HUES6 (cell line): ENCODE measurements around the gene PA2G4.
"Not testable (repeated sequence)": the region's sequence is repeated elsewhere in the genome, so short reads cannot be mapped to it uniquely, and the experiment has no call there.

Source experiments
- H3K27ac ChIP-seq: 2 replicates; pipeline ENCODE4 v1.7.0; 2013; ENCODE audit warnings: low read depth, mild to moderate bottlenecking, low read length, inconsistent platforms
- H3K27me3 ChIP-seq: 2 replicates; pipeline ENCODE4 v1.6.1; 2013; ENCODE audit warnings: low read length; ENCODE audit not compliant: control insufficient read depth, insufficient read depth
- H3K36me3 ChIP-seq: 2 replicates; pipeline ENCODE4 v1.6.1; 2013; ENCODE audit warnings: low read length; ENCODE audit not compliant: control insufficient read depth, insufficient read depth
- H3K4me1 ChIP-seq: 2 replicates; pipeline ENCODE4 v1.6.1; 2013; ENCODE audit warnings: low read length; ENCODE audit not compliant: control insufficient read depth, insufficient read depth
- H3K4me3 ChIP-seq: 2 replicates; pipeline ENCODE4 v1.5.1; 2013; ENCODE audit warnings: low read depth, low read length
- H3K9ac ChIP-seq: one replicate; pipeline ENCODE4 v1.6.1; 2013; ENCODE audit warnings: mild to moderate bottlenecking, low read length
- H3K9me3 ChIP-seq: 2 replicates; pipeline ENCODE4 v1.6.1; 2013; ENCODE audit warnings: low read depth, low read length; ENCODE audit not compliant: control insufficient read depth, insufficient read depth

PA2G4 gene

DNA sequence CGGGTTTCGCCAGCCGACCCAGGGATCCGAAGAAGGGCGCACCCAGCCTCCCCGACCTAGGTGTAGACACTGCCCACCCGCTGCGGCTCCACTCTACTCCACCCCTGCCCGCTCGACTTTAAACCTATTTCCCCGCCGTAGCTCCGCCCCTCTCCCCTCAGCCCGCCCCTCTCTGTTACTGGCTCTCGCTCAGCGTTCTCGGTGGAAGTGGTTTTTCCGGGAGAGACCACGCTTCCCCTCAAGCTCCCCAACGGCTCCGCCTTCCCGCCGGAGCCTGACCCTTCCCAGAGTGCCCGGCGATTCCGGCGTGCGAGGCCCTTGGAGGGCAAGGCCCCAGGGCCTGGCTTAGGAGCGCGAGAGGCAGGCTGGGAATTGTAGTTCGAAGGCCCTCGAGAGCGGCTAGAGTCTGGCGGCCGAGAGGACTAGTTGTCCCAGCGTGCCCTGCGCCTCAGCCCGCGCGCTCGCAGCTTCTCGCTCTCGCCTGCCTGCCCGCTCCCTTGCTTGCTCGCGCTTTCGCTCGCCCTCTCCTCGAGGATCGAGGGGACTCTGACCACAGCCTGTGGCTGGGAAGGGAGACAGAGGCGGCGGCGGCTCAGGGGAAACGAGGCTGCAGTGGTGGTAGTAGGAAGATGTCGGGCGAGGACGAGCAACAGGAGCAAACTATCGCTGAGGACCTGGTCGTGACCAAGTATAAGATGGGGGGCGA is at the start of gene PA2G4:
Gene PA2G4, plus strand, starts transcription at position 451 of the 706 bp plus-strand sequence. Its CDS starts 179 bp downstream, at position 630.
- Histone ChIP-seq H3K9me3 (no peaks in the 10 kb centered on the region), H3K27me3 (no peaks in the 10 kb centered on the region), H3K27ac (peak within 1 kb of the TSS; percentile 90), H3K9ac (peak within 1 kb of the TSS; percentile 98), H3K4me1 (peaks cover 16% of the 10 kb centered on the region), H3K4me3 (peak within 1 kb of the TSS; percentile 96), H3K36me3 (peaks cover 71% of the 10 kb centered on the region)

DNA sequence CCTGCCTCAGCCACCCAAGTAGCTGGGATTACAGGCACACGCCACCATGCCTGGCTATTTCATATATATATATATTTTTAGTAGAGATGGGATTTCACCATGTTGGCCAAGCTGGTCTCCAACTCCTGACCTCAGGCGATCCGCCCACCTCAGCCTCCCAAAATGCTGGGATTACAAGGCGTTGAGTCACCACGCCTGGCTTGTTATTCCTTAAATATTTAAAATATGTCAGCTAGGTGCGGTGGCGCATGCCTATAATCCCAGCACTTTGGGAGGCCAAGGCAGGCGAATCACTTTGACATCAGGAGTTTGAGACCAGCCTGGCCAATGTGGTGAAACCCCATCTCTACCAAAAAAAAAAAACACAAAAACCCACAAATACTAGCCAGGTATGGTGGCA is 44.4 kb upstream of the PA2G4 start:
- not testable (repeated sequence) for H3K27ac ChIP-seq, H3K4me3 ChIP-seq, H3K36me3 ChIP-seq, H3K9ac ChIP-seq, H3K27me3 ChIP-seq, H3K4me1 ChIP-seq, H3K9me3 ChIP-seq

DNA sequence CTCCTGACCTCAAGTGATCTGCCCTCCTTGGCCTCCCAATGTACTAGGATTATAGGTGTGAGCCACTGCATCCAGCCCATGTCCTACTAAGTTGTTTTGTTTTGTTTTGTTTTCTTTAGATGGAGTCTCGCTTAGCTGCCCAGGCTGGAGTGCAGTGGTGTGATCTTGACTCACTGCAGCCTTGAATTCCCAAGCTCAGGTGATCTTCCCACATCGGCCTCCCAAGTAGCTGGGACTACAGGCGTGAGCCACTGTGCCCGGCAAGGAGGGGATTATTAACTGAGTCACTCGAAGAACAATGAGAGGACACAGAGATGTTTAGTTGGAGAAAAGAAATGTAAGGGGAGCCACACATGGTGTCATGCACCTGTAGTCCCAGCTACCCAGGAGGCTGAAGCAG is 42.4 kb upstream of the PA2G4 start:
- Histone ChIP-seq H3K9ac (no peak overlapping the region), H3K27ac (no peak overlapping the region), H3K27me3 (no peaks in the 10 kb centered on the region), H3K9me3 (no peaks in the 10 kb centered on the region), H3K36me3 (no peaks in the 10 kb centered on the region), H3K4me1 (no peaks in the 10 kb centered on the region), H3K4me3 (no peak overlapping the region)

DNA sequence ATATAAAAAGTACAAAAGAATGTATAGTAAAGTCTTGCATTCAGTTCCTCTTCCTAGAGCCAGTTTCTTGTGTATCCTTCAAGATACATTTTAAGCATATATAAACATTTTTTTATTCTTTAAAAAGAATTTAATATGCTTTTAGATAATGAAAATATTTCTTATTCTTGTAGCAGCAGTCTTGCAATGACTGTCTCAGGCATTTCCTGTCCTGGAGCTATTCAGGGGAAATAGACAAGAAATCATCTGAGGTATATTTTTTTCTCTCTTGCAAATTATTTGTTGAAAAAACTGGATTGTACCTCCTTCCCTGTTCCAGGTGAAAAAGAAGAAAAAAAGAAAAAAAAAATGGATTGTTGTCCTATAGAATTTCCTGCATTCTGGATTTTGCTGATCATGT is 41.4 kb upstream of the PA2G4 start:
- no peak overlapping the region for H3K4me3 ChIP-seq
- no peaks in the 10 kb centered on the region for H3K9me3 ChIP-seq
- no peaks in the 10 kb centered on the region for H3K27me3 ChIP-seq
- H3K4me1 ChIP-seq, result no peaks in the 10 kb centered on the region
- no peak overlapping the region for H3K9ac ChIP-seq
- H3K27ac ChIP-seq, result no peak overlapping the region
- no peaks in the 10 kb centered on the region for H3K36me3 ChIP-seq

DNA sequence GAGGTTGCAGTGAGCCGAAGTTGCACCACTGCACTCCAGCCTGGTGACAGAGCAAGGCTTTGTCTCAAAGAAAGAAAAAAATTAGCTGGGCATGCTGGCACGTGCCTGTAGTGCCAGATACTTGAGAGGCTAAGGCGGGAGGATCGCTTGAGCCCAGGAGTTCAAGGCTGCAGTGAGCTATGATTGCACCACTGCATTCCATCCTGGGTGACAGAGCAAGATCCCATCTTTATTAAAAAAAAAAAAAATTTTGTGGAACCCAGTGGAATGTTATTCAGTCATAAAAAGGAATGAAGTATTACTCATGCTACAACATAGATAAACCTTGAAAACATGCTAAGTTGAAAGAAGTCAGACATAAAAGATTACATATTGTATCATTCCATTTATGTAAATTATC is 32.7 kb upstream of the PA2G4 start:
- Histone ChIP-seq H3K4me3 (no peak overlapping the region), H3K4me1 (no peaks in the 10 kb centered on the region), H3K9me3 (no peaks in the 10 kb centered on the region; the same call in 1 of the 2 replicates), H3K27ac (no peak overlapping the region), H3K9ac (no peak overlapping the region), H3K27me3 (no peaks in the 10 kb centered on the region), H3K36me3 (no peaks in the 10 kb centered on the region)

DNA sequence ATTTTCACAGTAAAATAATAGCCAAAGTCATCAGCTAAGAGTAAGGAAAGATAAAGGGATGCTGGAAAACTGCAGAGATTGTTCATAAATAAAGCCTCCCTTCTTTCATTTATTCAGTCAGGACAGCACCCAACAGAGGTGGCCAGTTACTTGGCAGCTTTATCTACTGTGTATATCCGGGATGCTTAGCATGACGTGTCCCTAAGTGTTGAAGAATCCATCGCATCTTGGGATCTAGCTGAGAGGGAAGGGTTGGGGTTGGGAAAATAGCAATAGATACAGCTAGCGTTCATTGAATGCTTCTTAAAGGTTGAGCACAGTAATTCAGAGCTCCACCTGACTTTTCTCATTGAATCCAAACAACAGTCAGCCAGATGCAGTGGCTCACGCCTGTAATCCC is 30.0 kb upstream of the PA2G4 start:
- H3K36me3 ChIP-seq, result no peaks in the 10 kb centered on the region
- H3K27me3 ChIP-seq, result no peaks in the 10 kb centered on the region
- peaks cover 4% of the 10 kb centered on the region for H3K4me1 ChIP-seq
- H3K9me3 ChIP-seq, result peaks cover 3% of the 10 kb centered on the region; the same call in 1 of the 2 replicates
- no peak overlapping the region for H3K27ac ChIP-seq
- no peak overlapping the region for H3K9ac ChIP-seq
- no peak overlapping the region for H3K4me3 ChIP-seq

DNA sequence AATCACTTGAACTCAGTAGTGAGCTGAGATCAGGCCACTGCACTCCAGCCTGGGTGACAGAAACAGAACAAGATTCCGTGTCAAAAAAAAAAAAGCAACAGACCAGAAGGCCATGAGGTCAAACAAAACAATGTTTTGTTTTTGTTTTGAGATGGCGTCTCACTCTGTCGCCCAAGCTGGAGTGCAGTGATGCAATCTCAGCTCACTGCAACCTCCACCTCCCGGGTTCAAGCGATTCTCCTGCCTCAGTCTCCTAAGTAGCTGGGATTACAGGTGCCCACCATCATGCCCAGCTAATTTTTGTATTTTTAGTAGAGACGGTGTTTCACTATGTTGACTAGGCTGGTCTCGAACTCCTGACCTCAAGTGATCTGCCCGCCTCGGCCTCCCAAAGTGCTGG is 26.4 kb upstream of the PA2G4 start:
- not testable (repeated sequence) for H3K27ac ChIP-seq, H3K9ac ChIP-seq, H3K9me3 ChIP-seq, H3K4me3 ChIP-seq, H3K36me3 ChIP-seq, H3K27me3 ChIP-seq
- H3K4me1 ChIP-seq, result peaks cover 24% of the 10 kb centered on the region

DNA sequence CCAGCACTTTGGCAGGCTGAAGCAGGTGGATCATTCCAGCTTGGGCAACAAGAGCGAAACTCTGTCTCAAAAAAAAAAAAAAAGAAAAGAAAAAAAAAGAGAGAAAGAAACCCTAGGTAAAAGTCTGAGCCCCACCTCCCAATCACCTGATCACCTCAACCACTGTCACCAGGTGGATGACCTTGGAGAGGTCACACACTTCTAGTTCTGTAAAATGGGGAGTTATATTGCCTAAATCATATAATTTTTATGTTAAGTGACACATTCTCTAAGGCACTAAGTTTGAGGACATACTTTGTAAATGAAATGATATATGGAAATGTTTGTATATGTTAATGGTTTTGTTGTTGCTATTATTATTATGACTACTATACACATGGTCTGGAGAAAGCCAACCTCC is 25.9 kb upstream of the PA2G4 start:
- Histone ChIP-seq H3K9me3 (peaks cover 3% of the 10 kb centered on the region; the same call in 1 of the 2 replicates), H3K36me3 (no peaks in the 10 kb centered on the region; the same call in 1 of the 2 replicates), H3K9ac (peak overlapping the region; percentile 74), H3K4me3 (peak overlapping the region; percentile 85), H3K4me1 (peaks cover 24% of the 10 kb centered on the region), H3K27me3 (peaks cover 6% of the 10 kb centered on the region; the same call in 1 of the 2 replicates), H3K27ac (no peak overlapping the region)

DNA sequence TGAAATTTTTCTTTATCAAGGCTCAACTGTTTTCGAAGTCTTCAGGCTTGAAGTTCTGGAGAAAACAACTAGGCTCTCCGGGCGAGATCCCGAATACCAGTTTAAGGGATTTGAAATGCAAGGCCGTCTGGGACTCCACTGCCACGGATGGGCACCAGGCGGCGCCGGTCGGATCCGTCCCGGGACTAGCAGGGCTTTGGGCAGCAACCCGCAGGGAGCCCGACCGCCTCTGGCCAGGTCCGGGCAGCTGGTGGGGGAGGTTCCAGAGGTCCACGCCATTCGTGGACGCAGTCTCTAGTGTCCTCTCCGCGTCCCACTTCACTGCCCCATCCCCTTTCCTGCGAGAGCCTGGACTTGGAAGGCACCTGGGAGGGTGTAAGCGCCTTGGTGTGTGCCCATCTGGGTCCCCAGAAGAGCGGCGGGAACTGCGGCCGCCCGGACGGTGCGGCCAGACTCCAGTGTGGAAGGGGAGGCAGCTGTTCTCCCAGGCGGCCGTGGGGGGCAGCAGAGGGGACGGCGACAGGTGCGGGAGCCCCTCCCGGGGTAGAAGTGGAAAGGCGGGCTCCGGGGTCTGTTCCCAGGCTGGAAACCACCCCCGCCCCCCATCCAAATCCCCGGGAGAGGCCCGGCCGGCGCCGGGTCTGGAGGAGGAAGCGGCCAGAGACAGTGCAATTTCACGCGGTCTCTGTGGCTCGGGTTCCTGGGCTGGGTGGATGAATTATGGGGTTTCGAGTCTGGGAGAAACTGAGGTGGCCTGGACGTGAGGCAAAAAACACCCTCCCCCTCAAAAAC is 25.2 kb upstream of the PA2G4 start:
- peaks cover 6% of the 10 kb centered on the region; the same call in 1 of the 2 replicates for H3K36me3 ChIP-seq
- H3K9me3 ChIP-seq, result peaks cover 3% of the 10 kb centered on the region; the same call in 1 of the 2 replicates
- H3K27me3 ChIP-seq, result peaks cover 6% of the 10 kb centered on the region; the same call in 1 of the 2 replicates
- peak overlapping the region; percentile 84 for H3K9ac ChIP-seq
- peak overlapping the region; percentile 86 for H3K27ac ChIP-seq
- H3K4me3 ChIP-seq, result peak overlapping the region; percentile 85
- H3K4me1 ChIP-seq, result peaks cover 24% of the 10 kb centered on the region

DNA sequence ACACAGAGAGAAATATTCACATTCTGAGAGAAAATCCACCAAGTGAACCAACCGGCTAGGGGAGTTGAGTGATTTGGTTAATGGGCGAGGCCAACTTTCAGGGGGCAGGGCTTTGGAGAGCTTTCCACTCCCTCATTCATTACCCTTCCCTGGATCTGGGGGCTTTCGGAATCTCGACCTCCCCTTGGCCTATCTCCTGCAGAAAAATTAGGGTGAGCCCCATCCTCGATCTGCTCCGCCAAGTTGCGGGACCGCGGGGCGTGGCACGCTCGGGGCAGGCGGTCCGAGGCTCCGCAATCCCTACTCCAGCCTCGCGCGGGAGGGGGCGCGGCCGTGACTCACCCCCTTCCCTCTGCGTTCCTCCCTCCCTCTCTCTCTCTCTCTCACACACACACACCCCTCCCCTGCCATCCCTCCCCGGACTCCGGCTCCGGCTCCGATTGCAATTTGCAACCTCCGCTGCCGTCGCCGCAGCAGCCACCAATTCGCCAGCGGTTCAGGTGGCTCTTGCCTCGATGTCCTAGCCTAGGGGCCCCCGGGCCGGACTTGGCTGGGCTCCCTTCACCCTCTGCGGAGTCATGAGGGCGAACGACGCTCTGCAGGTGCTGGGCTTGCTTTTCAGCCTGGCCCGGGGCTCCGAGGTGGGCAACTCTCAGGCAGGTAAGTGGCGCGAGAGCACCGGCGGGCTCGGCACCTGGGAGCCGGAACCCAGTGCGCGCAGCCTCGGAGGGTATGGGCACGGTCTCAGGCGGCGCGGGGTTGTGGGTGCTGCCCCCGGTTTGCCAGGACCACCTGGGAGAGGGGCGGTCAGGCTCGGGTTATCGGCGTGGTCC is 24.4 kb upstream of the PA2G4 start, which contains the start of gene ERBB3:
Gene ERBB3, plus strand, starts transcription at position 443 of the 833 bp plus-strand sequence. Its CDS starts 136 bp downstream, at position 579.
- peaks cover 3% of the 10 kb centered on the region; the same call in 1 of the 2 replicates for H3K9me3 ChIP-seq
- peak within 1 kb of the TSS; percentile 84 for H3K9ac ChIP-seq
- H3K4me3 ChIP-seq, result peak within 1 kb of the TSS; percentile 85
- peak within 1 kb of the TSS; percentile 86 for H3K27ac ChIP-seq
- peaks cover 24% of the 10 kb centered on the region for H3K4me1 ChIP-seq
- peaks cover 6% of the 10 kb centered on the region; the same call in 1 of the 2 replicates for H3K27me3 ChIP-seq
- peaks cover 10% of the 10 kb centered on the region for H3K36me3 ChIP-seq
